Panc1 (cell line): ENCODE results near the gene TNRC18. TPM values are rescaled to one million over a fixed set of nuclear protein-coding genes. Genes with fewer than 3 reads are reported as not detected.

ENCODE experiments used
- ATAC-seq: fragments of 200-7000 bp; cut with Tn5 transposase; 2 replicates; pipeline ENCODE4 v1.9.1; 2020; ENCODE audit warnings: mild to moderate bottlenecking, moderate library complexity
- BruUV-seq: library from RNA; stranded (reverse); fragments of 400-500 nt; replicated peaks from 2 replicates; lab custom pipeline; 2021; lab: Mats Ljungman, UMichigan
- CTCF ChIA-PET: fragments of 300-600 bp; sonication (Branson Sonifier 250); formaldehyde crosslinking; loops from one replicate; lab custom pipeline; 2022; ENCODE audit warnings: antibody characterized with exemption; lab: Charles Lee
- POLR2A ChIA-PET: fragments of 300-600 bp; sonication (Branson Sonifier 250); formaldehyde crosslinking; loops from one replicate; lab custom pipeline; 2022; ENCODE audit warnings: antibody characterized with exemption; lab: Charles Lee
- DNase-seq: peaks from one replicate; pipeline ENCODE4 v3.0.0-alpha.2; 2010; ENCODE audit warnings: low read depth, low spot score
- H3K27ac ChIP-seq: 2 replicates; pipeline ENCODE4 v1.5.1; 2011; ENCODE audit warnings: mild to moderate bottlenecking, low read length, inconsistent platforms
- H3K27me3 ChIP-seq: fragments of 200-500 bp; sonication (Bioruptor generic); 2 replicates; pipeline ENCODE4 v1.6.0; 2014; ENCODE audit warnings: low read length, inconsistent platforms; ENCODE audit not compliant: control insufficient read depth, insufficient read depth
- H3K36me3 ChIP-seq: fragments of 200-500 bp; sonication (Bioruptor generic); 2 replicates; pipeline ENCODE4 v1.5.1; 2014; ENCODE audit warnings: inconsistent platforms, mild to moderate bottlenecking, low read length, moderate library complexity; ENCODE audit not compliant: control insufficient read depth, insufficient read depth
- H3K4me1 ChIP-seq: 2 replicates; pipeline ENCODE4 v1.5.1; 2011; ENCODE audit warnings: inconsistent platforms, mild to moderate bottlenecking, low read length, moderate library complexity; ENCODE audit not compliant: control insufficient read depth, insufficient read depth
- H3K4me3 ChIP-seq, 2 experiments: 2 replicates each; pipeline ENCODE4 v1.5.1; 2011 to 2012; ENCODE audit warnings: low read depth in 2 of 2, low read length in 2 of 2, mild to moderate bottlenecking in 2 of 2, inconsistent platforms in 1 of 2, moderate library complexity in 1 of 2
- H3K9me3 ChIP-seq: fragments of 200-500 bp; sonication (Bioruptor generic); 2 replicates; pipeline ENCODE4 v1.5.1; 2014; ENCODE audit warnings: low read depth, mild to moderate bottlenecking, inconsistent platforms, low read length, moderate library complexity; ENCODE audit not compliant: control insufficient read depth, insufficient read depth
- POLR2AphosphoS5 ChIP-seq: IDR thresholded peaks from 2 replicates; pipeline ENCODE4 v1.6.1; 2012; ENCODE audit warnings: mild to moderate bottlenecking, low read depth, low read length, moderate library complexity
- SIN3A ChIP-seq: IDR thresholded peaks from 2 replicates; pipeline ENCODE4 v1.6.1; 2012; ENCODE audit warnings: low read depth, mild to moderate bottlenecking, low read length, moderate library complexity, borderline replicate concordance; ENCODE audit not compliant: insufficient read depth
- TCF7L2 ChIP-seq: IDR thresholded peaks from 2 replicates; pipeline ENCODE4 v1.6.1; 2011; ENCODE audit warnings: mild to moderate bottlenecking, low read depth, low read length, inconsistent platforms
- in situ Hi-C: cut with HindIII; loops from 2 replicates; pipeline ENCODE4 v1.10.0; 2016; ENCODE audit warnings: low sequenced_read_pairs, low pct_unique_long_range_greater_than_20kb
- intact Hi-C: fragments of 100-400 bp; cut with micrococcal nuclease; formaldehyde crosslinking; loops from one replicate; pipeline ENCODE4 v1.10.0; 2022; ENCODE audit not compliant: unreplicated experiment
- total RNA-seq: library from RNA; stranded (reverse); gene quantifications from one replicate; pipeline ENCODE4 v1.2.1, GENCODE V29; 2021; ENCODE audit not compliant: unreplicated experiment
- TF ChIP-seq, protein P1 (sequence below), 2 experiments: IDR thresholded peaks; 2 replicates each; pipeline ENCODE4 v1.6.1; 2011 to 2012; ENCODE audit warnings: low read depth in 2 of 2, control low read depth in 1 of 2, low read length in 1 of 2, mild to moderate bottlenecking in 1 of 2, moderate library complexity in 1 of 2; ENCODE audit not compliant: insufficient read depth in 1 of 2
- TF ChIP-seq, protein P2 (sequence below): fragments of 450-650 bp; IDR thresholded peaks from 2 replicates; pipeline ENCODE4 v1.5.1; 2017; ENCODE audit warnings: mild to moderate bottlenecking

TNRC18 gene
- total RNA-seq, 1 experiment from 2014 or later, result 148 TPM

DNA sequence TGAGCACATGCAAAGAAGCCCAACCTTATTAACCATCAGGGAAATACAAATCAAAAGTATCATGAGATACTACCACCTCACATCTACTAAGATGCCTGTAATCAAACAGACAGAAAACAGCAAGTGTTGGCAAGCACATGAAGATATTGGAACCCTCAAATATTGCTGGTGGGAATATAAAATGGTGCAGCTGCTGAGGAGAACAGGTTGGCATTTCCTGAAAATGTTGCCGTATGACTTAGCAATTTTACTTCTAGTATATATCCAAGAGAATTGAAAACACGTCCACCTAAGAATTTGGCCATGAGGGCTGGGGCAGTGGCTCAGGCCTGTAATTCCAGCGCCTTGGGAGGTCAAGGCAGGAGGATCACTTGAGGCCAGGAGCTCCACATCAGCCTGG lies 39.4 kb upstream of the TNRC18 start:
- Histone ChIP-seq H3K9me3 (no peaks in the 10 kb centered on the region), H3K27ac (no peak overlapping the region), H3K36me3 (no peaks in the 10 kb centered on the region), H3K4me1 (no peaks in the 10 kb centered on the region), H3K27me3 (no peaks in the 10 kb centered on the region), H3K4me3 (no peak overlapping the region)
- ATAC-seq, result no peak
- no peak for TF ChIP-seq TCF7L2
- no peak for TF ChIP-seq SIN3A
- TF ChIP-seq POLR2AphosphoS5, result no peak
- TF ChIP-seq, protein P1, sequence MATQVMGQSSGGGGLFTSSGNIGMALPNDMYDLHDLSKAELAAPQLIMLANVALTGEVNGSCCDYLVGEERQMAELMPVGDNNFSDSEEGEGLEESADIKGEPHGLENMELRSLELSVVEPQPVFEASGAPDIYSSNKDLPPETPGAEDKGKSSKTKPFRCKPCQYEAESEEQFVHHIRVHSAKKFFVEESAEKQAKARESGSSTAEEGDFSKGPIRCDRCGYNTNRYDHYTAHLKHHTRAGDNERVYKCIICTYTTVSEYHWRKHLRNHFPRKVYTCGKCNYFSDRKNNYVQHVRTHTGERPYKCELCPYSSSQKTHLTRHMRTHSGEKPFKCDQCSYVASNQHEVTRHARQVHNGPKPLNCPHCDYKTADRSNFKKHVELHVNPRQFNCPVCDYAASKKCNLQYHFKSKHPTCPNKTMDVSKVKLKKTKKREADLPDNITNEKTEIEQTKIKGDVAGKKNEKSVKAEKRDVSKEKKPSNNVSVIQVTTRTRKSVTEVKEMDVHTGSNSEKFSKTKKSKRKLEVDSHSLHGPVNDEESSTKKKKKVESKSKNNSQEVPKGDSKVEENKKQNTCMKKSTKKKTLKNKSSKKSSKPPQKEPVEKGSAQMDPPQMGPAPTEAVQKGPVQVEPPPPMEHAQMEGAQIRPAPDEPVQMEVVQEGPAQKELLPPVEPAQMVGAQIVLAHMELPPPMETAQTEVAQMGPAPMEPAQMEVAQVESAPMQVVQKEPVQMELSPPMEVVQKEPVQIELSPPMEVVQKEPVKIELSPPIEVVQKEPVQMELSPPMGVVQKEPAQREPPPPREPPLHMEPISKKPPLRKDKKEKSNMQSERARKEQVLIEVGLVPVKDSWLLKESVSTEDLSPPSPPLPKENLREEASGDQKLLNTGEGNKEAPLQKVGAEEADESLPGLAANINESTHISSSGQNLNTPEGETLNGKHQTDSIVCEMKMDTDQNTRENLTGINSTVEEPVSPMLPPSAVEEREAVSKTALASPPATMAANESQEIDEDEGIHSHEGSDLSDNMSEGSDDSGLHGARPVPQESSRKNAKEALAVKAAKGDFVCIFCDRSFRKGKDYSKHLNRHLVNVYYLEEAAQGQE (IDR thresholded peaks at IDR 0.05; ENCODE audit: insufficient read depth in 1 of 2, low read depth in 2 of 2, low read length in 1 of 2), result no peak
- TF ChIP-seq, protein P2, sequence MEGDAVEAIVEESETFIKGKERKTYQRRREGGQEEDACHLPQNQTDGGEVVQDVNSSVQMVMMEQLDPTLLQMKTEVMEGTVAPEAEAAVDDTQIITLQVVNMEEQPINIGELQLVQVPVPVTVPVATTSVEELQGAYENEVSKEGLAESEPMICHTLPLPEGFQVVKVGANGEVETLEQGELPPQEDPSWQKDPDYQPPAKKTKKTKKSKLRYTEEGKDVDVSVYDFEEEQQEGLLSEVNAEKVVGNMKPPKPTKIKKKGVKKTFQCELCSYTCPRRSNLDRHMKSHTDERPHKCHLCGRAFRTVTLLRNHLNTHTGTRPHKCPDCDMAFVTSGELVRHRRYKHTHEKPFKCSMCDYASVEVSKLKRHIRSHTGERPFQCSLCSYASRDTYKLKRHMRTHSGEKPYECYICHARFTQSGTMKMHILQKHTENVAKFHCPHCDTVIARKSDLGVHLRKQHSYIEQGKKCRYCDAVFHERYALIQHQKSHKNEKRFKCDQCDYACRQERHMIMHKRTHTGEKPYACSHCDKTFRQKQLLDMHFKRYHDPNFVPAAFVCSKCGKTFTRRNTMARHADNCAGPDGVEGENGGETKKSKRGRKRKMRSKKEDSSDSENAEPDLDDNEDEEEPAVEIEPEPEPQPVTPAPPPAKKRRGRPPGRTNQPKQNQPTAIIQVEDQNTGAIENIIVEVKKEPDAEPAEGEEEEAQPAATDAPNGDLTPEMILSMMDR, result no peak
- POLR2A ChIA-PET, result no interaction called here
- no peak for DNase-seq
- intact Hi-C loops (no loop called here), in situ Hi-C loops (no loop called here)
- no TSS peak for BruUV-seq
- CTCF ChIA-PET, result no interaction called here

DNA sequence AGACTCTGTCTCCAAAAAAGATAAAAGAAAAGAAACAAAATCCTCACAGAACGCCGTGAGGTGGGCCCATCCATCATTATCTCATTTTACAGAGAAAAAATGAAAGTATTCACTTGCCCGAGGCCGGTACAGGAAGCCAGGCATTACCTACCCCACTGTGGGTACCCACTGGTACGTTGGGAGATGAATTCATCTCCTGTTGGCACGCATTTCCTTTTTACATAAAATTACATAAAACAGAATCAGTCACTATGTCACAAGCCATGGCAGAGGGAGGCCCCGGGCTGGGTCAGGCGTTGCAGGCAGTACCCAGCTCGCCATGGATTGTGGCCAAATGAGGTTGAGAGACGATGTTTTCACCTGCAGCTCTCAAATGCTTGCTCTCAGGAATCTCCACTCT lies 38.6 kb upstream of the TNRC18 start:
- intact Hi-C loops, result no loop called here
- Histone ChIP-seq H3K9me3 (no peaks in the 10 kb centered on the region), H3K27ac (no peak overlapping the region), H3K4me3 (no peak overlapping the region), H3K36me3 (no peaks in the 10 kb centered on the region), H3K4me1 (no peaks in the 10 kb centered on the region), H3K27me3 (no peaks in the 10 kb centered on the region)
- no peak for ATAC-seq
- DNase-seq, result no peak
- POLR2A ChIA-PET, result no interaction called here
- in situ Hi-C loops, result no loop called here
- BruUV-seq, result no TSS peak
- CTCF ChIA-PET, result no interaction called here
- TF ChIP-seq SIN3A (no peak), TCF7L2 (no peak), POLR2AphosphoS5 (no peak)
- TF ChIP-seq, protein P2, result no peak
- TF ChIP-seq, protein P1 (IDR thresholded peaks at IDR 0.05; ENCODE audit: insufficient read depth in 1 of 2, low read depth in 2 of 2, low read length in 1 of 2), result no peak
